Nephron progenitor cell (in vitro differentiated cells): ENCODE measurements around the gene DSCAM.

Experiments
- DNase-seq: peaks from one replicate; pipeline ENCODE4 v3.0.0; 2021
- H3K27ac Mint-ChIP-seq: 2 replicates; pipeline ENCODE4 v1.8.0; 2021; ENCODE audit warnings: mild to moderate bottlenecking, moderate library complexity, mixed read lengths
- H3K27me3 Mint-ChIP-seq: 2 replicates; pipeline ENCODE4 v1.8.0; 2021; ENCODE audit warnings: mild to moderate bottlenecking, low read depth, mixed read lengths; ENCODE audit not compliant: poor library complexity
- H3K36me3 Mint-ChIP-seq: 2 replicates; pipeline ENCODE4 v1.8.0; 2021; ENCODE audit warnings: low read depth, mixed read lengths
- H3K4me1 Mint-ChIP-seq: 2 replicates; pipeline ENCODE4 v1.8.0; 2021; ENCODE audit warnings: mixed read lengths
- H3K4me3 Mint-ChIP-seq: 2 replicates; pipeline ENCODE4 v1.8.0; 2021; ENCODE audit warnings: mild to moderate bottlenecking, moderate library complexity, mixed read lengths
- H3K9me3 Mint-ChIP-seq: 2 replicates; pipeline ENCODE4 v1.8.0; 2021; ENCODE audit warnings: mild to moderate bottlenecking, moderate library complexity, mixed read lengths
- TF ChIP-seq, protein P1 (sequence below): fragments of 200-600 bp; sonication (generic); IDR thresholded peaks from 2 replicates; pipeline ENCODE4 v1.5.0; 2021; ENCODE audit warnings: antibody characterized with exemption

Gene DSCAM

DNA sequence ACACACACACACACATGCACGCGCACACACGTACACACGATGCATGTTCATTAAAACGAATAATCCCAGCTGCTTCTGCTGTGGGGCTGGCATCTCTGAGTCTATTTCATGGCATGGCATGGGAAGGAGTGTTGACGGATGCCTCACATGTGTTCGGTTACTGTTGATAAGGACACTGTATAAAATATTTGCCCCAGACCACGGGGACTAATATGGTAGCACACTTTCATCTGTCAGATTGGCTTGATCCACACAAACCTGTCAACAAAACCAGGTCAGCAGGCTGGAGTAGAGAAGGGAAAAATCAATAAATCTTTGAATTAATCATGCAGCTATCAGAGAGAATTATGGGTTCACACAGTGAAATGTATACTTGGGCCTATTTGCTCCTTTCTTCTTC is 171.9 kb downstream of the DSCAM start:
- TF ChIP-seq, protein P1, sequence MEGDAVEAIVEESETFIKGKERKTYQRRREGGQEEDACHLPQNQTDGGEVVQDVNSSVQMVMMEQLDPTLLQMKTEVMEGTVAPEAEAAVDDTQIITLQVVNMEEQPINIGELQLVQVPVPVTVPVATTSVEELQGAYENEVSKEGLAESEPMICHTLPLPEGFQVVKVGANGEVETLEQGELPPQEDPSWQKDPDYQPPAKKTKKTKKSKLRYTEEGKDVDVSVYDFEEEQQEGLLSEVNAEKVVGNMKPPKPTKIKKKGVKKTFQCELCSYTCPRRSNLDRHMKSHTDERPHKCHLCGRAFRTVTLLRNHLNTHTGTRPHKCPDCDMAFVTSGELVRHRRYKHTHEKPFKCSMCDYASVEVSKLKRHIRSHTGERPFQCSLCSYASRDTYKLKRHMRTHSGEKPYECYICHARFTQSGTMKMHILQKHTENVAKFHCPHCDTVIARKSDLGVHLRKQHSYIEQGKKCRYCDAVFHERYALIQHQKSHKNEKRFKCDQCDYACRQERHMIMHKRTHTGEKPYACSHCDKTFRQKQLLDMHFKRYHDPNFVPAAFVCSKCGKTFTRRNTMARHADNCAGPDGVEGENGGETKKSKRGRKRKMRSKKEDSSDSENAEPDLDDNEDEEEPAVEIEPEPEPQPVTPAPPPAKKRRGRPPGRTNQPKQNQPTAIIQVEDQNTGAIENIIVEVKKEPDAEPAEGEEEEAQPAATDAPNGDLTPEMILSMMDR, result no peak
- no peaks in the 10 kb centered on the region for H3K27me3 Mint-ChIP-seq
- no peak overlapping the region for H3K4me3 Mint-ChIP-seq
- peaks cover under 1% of the 10 kb centered on the region for H3K4me1 Mint-ChIP-seq
- no peak overlapping the region for H3K27ac Mint-ChIP-seq
- H3K9me3 Mint-ChIP-seq, result no peaks in the 10 kb centered on the region
- DNase-seq, result no peak
- H3K36me3 Mint-ChIP-seq, result no peaks in the 10 kb centered on the region

DNA sequence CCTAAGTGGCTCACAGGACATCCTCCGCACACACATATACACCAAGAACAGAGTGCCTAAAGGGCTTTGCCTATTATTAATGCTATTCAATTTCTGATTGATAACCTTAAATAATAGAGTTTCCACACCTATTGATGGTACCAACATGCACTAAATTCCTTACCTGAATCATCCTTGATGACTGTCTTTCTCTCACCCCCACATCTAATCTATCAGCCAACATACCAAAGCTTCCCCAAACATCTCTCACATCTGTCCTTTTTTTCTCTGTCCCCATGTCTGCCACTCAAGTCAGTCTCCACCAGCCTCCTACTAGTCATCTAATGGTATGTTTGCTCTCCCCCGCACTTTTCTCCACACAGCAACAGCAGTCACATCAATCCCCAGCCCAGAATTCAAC is 174.4 kb downstream of the DSCAM start:
- TF ChIP-seq, protein P1, result no peak
- no peaks in the 10 kb centered on the region for H3K4me1 Mint-ChIP-seq
- DNase-seq, result no peak
- H3K4me3 Mint-ChIP-seq, result no peak overlapping the region
- no peaks in the 10 kb centered on the region for H3K27me3 Mint-ChIP-seq
- H3K36me3 Mint-ChIP-seq, result no peaks in the 10 kb centered on the region
- H3K27ac Mint-ChIP-seq, result no peak overlapping the region
- no peaks in the 10 kb centered on the region for H3K9me3 Mint-ChIP-seq

DNA sequence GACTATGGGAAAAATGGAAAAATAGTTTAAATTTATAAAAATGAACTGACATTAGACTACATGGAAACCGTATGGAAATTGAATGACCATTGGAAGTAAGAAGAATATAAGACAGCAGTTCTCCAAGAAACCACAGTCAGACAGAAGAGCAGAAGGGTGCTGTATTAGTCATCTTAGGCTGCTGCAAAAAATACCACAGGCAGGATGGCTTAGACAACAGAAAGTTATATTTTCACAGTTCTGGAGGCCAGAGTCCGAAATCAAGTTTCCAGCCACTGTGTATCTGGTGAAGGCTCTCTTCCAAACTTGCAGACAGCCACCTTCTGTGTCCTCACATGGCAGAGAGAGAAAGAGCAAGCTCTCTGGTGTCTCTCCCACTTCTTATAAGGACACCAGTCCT is 175.2 kb downstream of the DSCAM start:
- Mint-ChIP-seq H3K4me1 (no peaks in the 10 kb centered on the region), H3K27ac (no peak overlapping the region), H3K36me3 (no peaks in the 10 kb centered on the region), H3K27me3 (no peaks in the 10 kb centered on the region), H3K9me3 (no peaks in the 10 kb centered on the region), H3K4me3 (no peak overlapping the region)
- TF ChIP-seq, protein P1, result no peak
- no peak for DNase-seq

DNA sequence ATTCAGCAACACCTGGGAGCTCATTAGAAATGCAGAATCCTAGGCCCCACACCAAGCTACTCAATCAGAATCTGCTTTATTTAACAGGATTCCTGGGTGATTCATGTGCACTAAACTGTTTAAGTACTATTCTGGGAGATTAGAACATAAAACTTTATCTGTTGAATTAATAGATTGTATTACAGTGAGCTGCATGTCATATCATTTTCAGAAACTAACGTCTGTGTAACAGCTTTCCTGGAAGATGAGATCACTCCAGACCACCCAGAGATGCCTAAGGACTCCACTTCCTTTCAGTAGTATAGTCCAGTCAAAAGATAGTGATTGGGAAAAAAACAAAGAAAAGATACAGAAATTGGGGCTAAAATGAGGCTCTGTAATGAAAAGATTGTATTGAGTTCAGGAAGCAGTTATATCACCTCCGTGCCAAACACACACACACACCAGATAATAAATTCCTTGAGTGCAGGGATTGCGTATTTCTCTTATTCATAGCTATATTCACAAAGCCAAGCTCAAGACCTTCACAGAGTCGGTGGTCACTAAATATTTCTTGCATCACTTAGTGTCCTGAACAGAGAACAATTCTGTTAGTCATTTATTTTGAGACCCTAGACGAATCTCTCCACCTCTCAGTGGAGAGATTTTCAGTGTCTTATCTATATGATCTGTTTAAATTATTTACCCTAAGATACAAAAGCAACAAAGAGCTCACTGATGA is 178.2 kb downstream of the DSCAM start:
- Mint-ChIP-seq H3K27me3 (no peaks in the 10 kb centered on the region), H3K4me3 (no peak overlapping the region), H3K4me1 (no peaks in the 10 kb centered on the region), H3K9me3 (no peaks in the 10 kb centered on the region), H3K36me3 (no peaks in the 10 kb centered on the region), H3K27ac (no peak overlapping the region)
- TF ChIP-seq, protein P1, result no peak
- DNase-seq, result no peak

DNA sequence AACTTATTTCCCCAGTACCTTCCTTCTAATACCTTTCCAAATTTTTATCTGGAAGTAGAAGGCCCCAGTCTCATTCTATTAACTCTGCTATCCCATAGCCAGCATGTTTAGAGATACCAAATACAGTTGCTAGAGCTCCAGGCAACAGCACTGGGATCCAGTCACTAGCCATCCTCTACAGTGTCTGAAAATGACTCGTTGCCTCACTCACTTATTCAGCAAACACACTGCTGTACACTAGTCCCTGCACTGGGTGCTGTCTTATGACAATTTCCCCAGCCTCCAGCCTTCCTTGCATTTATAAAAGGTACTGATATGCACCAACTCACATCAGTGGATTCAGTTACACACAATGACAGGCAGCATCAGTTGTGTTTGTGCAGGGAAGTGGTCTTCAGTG is 179.0 kb downstream of the DSCAM start:
- no peaks in the 10 kb centered on the region for H3K36me3 Mint-ChIP-seq
- no peak for DNase-seq
- no peaks in the 10 kb centered on the region for H3K9me3 Mint-ChIP-seq
- no peaks in the 10 kb centered on the region for H3K27me3 Mint-ChIP-seq
- TF ChIP-seq, protein P1, result no peak
- peaks cover 2% of the 10 kb centered on the region for H3K4me1 Mint-ChIP-seq
- H3K4me3 Mint-ChIP-seq, result no peak overlapping the region
- H3K27ac Mint-ChIP-seq, result no peak overlapping the region

DNA sequence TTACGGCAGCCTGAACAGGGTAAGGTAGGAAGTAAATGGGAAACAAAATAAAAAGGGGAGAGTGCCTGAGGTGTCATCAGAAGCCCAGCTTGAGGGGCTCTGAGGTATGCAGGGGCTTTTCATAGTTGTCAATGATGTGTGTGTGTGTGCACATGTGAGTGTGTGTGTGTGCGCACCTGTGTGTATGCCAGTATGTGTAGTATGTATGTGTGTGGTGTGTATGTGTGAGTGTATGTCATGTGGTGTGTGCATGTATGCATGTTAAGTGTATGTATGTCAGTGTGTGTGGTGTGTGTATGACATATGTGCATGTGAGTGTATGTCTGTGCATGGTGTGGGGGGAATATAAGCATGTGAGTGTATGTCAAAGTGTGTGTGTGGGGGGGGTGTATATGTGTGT is 184.1 kb downstream of the DSCAM start:
- no peaks in the 10 kb centered on the region for H3K36me3 Mint-ChIP-seq
- TF ChIP-seq, protein P1, result no peak
- H3K9me3 Mint-ChIP-seq, result no peaks in the 10 kb centered on the region
- H3K4me1 Mint-ChIP-seq, result peaks cover 37% of the 10 kb centered on the region
- H3K4me3 Mint-ChIP-seq, result no peak overlapping the region
- no peak for DNase-seq
- H3K27me3 Mint-ChIP-seq, result no peaks in the 10 kb centered on the region
- H3K27ac Mint-ChIP-seq, result no peak overlapping the region
